Ishikawa (cell line): ENCODE results near the gene ANKRD65.

Source experiments
- CEBPB ChIP-seq: IDR thresholded peaks from 2 replicates; pipeline ENCODE4 v1.6.1; 2012
- EGR1 ChIP-seq: IDR thresholded peaks from 2 replicates; pipeline ENCODE4 v1.6.1; 2012
- EP300 ChIP-seq: IDR thresholded peaks from 2 replicates; pipeline ENCODE4 v1.6.1; 2012; ENCODE audit warnings: borderline replicate concordance
- FOXM1 ChIP-seq: IDR thresholded peaks from 2 replicates; pipeline ENCODE4 v1.6.1; 2012; ENCODE audit warnings: low read depth, borderline replicate concordance
- MAX ChIP-seq: IDR thresholded peaks from 2 replicates; pipeline ENCODE4 v1.6.1; 2012
- NFIC ChIP-seq: IDR thresholded peaks from 2 replicates; pipeline ENCODE4 v1.6.1; 2012
- RAD21 ChIP-seq: IDR thresholded peaks from 2 replicates; pipeline ENCODE4 v1.6.1; 2012; ENCODE audit warnings: low read depth
- TAF1 ChIP-seq: IDR thresholded peaks from 2 replicates; pipeline ENCODE4 v1.6.1; 2012; ENCODE audit warnings: low read depth, mild to moderate bottlenecking
- TCF12 ChIP-seq: IDR thresholded peaks from 2 replicates; pipeline ENCODE4 v1.6.1; 2012; ENCODE audit warnings: low read depth
- TEAD4 ChIP-seq: IDR thresholded peaks from 2 replicates; pipeline ENCODE4 v1.6.1; 2012
- USF1 ChIP-seq: IDR thresholded peaks from 2 replicates; pipeline ENCODE4 v1.6.1; 2012
- YY1 ChIP-seq: IDR thresholded peaks from 2 replicates; pipeline ENCODE4 v1.6.1; 2012; ENCODE audit warnings: low read depth

- TF ChIP-seq CEBPB (no peak), MAX (no peak), TCF12 (no peak), RAD21 (no peak), YY1 (no peak), EP300 (no peak), FOXM1 (no peak), TEAD4 (no peak), NFIC (no peak), USF1 (no peak), EGR1 (no peak), TAF1 (no peak)
Observed at GRCh38 chr1:1421147-1421906, at the start of gene ANKRD65.
